Measurements from ENCODE around the gene DDX10.

DNA sequence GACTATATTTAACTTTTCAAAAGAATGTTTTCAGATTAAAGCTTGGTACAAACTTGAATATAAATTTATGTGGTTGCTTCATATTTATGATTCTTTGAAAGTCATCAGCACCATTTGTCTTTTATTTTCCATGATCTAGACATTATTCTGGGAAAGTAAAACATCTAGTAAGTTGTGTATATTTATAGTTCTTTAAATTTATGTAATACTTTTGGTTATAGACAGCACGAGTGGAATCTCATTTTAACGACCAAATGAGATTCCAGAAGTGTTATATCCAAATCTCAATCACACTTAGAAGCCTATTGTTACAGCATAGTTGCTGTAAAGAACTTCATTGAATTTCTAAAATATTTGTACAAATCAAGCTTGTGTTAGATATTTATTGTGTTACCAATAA, 212.3 kb downstream of the DDX10 start:
- TF ChIP-seq POLR2AphosphoS5 (IDR thresholded peaks at IDR 0.05) (no peak), POLR2A (IDR thresholded peaks at IDR 0.05) (no peak)
- TF ChIP-seq, protein P1, sequence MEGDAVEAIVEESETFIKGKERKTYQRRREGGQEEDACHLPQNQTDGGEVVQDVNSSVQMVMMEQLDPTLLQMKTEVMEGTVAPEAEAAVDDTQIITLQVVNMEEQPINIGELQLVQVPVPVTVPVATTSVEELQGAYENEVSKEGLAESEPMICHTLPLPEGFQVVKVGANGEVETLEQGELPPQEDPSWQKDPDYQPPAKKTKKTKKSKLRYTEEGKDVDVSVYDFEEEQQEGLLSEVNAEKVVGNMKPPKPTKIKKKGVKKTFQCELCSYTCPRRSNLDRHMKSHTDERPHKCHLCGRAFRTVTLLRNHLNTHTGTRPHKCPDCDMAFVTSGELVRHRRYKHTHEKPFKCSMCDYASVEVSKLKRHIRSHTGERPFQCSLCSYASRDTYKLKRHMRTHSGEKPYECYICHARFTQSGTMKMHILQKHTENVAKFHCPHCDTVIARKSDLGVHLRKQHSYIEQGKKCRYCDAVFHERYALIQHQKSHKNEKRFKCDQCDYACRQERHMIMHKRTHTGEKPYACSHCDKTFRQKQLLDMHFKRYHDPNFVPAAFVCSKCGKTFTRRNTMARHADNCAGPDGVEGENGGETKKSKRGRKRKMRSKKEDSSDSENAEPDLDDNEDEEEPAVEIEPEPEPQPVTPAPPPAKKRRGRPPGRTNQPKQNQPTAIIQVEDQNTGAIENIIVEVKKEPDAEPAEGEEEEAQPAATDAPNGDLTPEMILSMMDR (IDR thresholded peaks at IDR 0.05): no peak
